Colonic mucosa (tissue), 4 donors: ENCODE results near the gene RUNX2. TPM values are rescaled to one million over a fixed set of nuclear protein-coding genes. Genes with fewer than 3 reads are reported as not detected.

Source experiments
- DNase-seq: peaks from one replicate; pipeline ENCODE4 v3.0.0-alpha.2; 2020
- H3K27ac ChIP-seq: fragments of 200-600 bp; one replicate; pipeline ENCODE4 v1.8.0; 2021
- H3K27me3 ChIP-seq: fragments of 200-600 bp; one replicate; pipeline ENCODE4 v1.8.0; 2021
- H3K36me3 ChIP-seq: fragments of 200-600 bp; one replicate; pipeline ENCODE4 v1.8.0; 2021
- H3K4me1 ChIP-seq: fragments of 200-600 bp; one replicate; pipeline ENCODE4 v1.8.0; 2021; ENCODE audit warnings: mild to moderate bottlenecking
- H3K4me3 ChIP-seq: fragments of 200-600 bp; one replicate; pipeline ENCODE4 v1.8.0; 2021
- H3K9ac ChIP-seq, 2 donors: one replicate each; pipeline ENCODE4 v1.7.0; 2013; ENCODE audit warnings: control low read depth in 2 of 2, low read depth in 2 of 2, low read length in 2 of 2
- H3K9me3 ChIP-seq: fragments of 200-600 bp; one replicate; pipeline ENCODE4 v1.8.0; 2021
- intact Hi-C: fragments of 100-400 bp; cut with DNase I; formaldehyde crosslinking; loops from one replicate; pipeline ENCODE4 v1.14.1; 2022
- total RNA-seq, 2 donors: library from RNA; stranded (reverse); fragmentation: NEBNext Ultra II Directional in 1 of 2; extraction: Animal tissue kit (Norgen Biotek cat#: 25700) in 1 of 2; gene quantifications; one replicate each; pipeline ENCODE4 v1.2.1, GENCODE V29; 2021
- TF ChIP-seq, protein P1 (sequence below): fragments of 200-600 bp; IDR thresholded peaks from one replicate; pipeline ENCODE4 v1.8.0; 2022; ENCODE audit warnings: antibody characterized with exemption, mild to moderate bottlenecking
- donor health status: healthy.
- donor health status: DM: no; HTN: no; CAD: no.
- donor health status: DM: no; HTN: no; CAD: no.

Gene RUNX2
- total RNA-seq, 2 donors from 2014 or later = 1.7 to 2.6 TPM

DNA sequence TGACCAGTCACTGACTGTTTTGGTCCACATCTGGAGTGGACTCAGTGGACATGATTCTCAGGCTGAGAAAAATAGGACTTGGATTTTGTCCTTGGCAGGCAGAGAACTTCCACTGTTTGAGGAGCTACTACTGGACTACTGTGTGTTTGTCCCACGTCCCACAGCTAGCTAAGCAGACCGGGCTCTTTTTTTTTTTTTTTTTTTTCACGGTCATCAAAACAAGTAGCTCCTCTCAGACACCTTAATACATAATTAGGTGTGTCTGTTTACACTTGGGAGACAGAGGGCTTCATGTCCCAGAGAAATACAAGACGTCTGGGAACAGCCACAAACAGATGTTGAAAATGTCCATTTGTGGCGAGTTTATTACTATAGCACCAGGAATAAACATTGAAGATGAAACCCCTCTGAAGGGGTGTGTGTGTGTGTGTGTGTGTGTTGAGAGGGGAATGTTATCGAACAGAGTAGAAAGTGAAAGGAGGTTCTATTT lies 204.6 kb downstream of the RUNX2 start:
- no peaks in the 10 kb centered on the region for H3K36me3 ChIP-seq
- H3K9me3 ChIP-seq = no peaks in the 10 kb centered on the region
- H3K27me3 ChIP-seq = no peaks in the 10 kb centered on the region
- no peak overlapping the region for H3K4me3 ChIP-seq
- no peak for DNase-seq
- H3K4me1 ChIP-seq = no peaks in the 10 kb centered on the region
- intact Hi-C loops = no loop called here
- H3K9ac ChIP-seq = no peak overlapping the region
- H3K27ac ChIP-seq = peak overlapping the region; percentile 13
- TF ChIP-seq, protein P1, sequence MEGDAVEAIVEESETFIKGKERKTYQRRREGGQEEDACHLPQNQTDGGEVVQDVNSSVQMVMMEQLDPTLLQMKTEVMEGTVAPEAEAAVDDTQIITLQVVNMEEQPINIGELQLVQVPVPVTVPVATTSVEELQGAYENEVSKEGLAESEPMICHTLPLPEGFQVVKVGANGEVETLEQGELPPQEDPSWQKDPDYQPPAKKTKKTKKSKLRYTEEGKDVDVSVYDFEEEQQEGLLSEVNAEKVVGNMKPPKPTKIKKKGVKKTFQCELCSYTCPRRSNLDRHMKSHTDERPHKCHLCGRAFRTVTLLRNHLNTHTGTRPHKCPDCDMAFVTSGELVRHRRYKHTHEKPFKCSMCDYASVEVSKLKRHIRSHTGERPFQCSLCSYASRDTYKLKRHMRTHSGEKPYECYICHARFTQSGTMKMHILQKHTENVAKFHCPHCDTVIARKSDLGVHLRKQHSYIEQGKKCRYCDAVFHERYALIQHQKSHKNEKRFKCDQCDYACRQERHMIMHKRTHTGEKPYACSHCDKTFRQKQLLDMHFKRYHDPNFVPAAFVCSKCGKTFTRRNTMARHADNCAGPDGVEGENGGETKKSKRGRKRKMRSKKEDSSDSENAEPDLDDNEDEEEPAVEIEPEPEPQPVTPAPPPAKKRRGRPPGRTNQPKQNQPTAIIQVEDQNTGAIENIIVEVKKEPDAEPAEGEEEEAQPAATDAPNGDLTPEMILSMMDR = no peak

DNA sequence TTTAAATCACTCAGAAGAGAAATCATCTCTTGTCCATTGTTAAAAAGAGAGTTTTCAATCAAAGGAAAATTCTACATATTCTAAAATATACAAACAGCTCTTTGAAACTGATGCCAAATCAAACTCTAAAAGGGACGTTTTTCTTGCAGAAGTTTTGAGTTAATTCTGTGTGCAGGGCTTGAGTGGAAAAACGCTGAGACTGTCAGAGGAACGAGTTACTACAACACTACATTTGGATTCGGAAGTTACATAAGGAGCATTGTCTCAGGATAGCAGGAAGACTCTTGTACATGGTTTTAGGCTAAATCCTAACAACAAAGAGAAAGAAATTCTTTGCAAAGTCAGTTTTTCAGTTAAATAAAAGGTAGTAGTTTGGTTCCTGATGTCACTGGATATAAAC lies 205.3 kb downstream of the RUNX2 start:
- intact Hi-C loops = no loop called here
- Histone ChIP-seq H3K27ac (peak overlapping the region; percentile 13), H3K9ac (no peak overlapping the region), H3K9me3 (no peaks in the 10 kb centered on the region), H3K4me3 (no peak overlapping the region), H3K36me3 (no peaks in the 10 kb centered on the region), H3K27me3 (no peaks in the 10 kb centered on the region), H3K4me1 (no peaks in the 10 kb centered on the region)
- TF ChIP-seq, protein P1 = no peak
- no peak for DNase-seq

- peak; percentile 54 for DNase-seq
- H3K4me3 ChIP-seq = no peak overlapping the region
- no peaks in the 10 kb centered on the region for H3K4me1 ChIP-seq
- H3K27ac ChIP-seq = peak overlapping the region; percentile 50
- H3K9ac ChIP-seq = no peak overlapping the region
- TF ChIP-seq, protein P1 = no peak
- no peaks in the 10 kb centered on the region for H3K36me3 ChIP-seq
- no peaks in the 10 kb centered on the region for H3K27me3 ChIP-seq
- intact Hi-C loops = no loop called here
- no peaks in the 10 kb centered on the region for H3K9me3 ChIP-seq
Measured at GRCh38 chr6:45535933-45536332, 207.8 kb downstream of the RUNX2 start.

DNA sequence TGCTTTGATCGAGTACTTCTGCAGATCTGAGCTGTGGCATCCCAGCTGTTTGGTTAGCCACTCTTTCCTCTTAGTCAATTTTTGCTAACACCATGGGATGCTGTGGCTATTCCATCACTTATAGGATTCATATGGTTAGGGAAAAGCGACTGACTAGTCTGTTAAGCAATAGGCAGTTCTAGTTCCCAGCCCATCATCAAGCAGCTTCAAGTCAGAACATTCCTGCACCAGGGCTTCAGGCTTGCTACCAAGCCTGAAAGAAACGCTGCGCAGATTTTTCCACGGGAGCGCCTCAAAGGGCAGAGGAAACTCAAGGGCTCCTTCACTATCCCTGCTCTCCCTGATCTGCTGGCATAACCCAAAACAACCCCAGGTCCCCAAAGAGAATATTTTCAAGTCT lies 209.4 kb downstream of the RUNX2 start:
- H3K27ac ChIP-seq = no peak overlapping the region
- H3K9ac ChIP-seq = no peak overlapping the region
- no peak for DNase-seq
- H3K4me3 ChIP-seq = no peak overlapping the region
- no peaks in the 10 kb centered on the region for H3K4me1 ChIP-seq
- TF ChIP-seq, protein P1 = no peak
- no peaks in the 10 kb centered on the region for H3K27me3 ChIP-seq
- H3K9me3 ChIP-seq = no peaks in the 10 kb centered on the region
- intact Hi-C loops = no loop called here
- no peaks in the 10 kb centered on the region for H3K36me3 ChIP-seq

DNA sequence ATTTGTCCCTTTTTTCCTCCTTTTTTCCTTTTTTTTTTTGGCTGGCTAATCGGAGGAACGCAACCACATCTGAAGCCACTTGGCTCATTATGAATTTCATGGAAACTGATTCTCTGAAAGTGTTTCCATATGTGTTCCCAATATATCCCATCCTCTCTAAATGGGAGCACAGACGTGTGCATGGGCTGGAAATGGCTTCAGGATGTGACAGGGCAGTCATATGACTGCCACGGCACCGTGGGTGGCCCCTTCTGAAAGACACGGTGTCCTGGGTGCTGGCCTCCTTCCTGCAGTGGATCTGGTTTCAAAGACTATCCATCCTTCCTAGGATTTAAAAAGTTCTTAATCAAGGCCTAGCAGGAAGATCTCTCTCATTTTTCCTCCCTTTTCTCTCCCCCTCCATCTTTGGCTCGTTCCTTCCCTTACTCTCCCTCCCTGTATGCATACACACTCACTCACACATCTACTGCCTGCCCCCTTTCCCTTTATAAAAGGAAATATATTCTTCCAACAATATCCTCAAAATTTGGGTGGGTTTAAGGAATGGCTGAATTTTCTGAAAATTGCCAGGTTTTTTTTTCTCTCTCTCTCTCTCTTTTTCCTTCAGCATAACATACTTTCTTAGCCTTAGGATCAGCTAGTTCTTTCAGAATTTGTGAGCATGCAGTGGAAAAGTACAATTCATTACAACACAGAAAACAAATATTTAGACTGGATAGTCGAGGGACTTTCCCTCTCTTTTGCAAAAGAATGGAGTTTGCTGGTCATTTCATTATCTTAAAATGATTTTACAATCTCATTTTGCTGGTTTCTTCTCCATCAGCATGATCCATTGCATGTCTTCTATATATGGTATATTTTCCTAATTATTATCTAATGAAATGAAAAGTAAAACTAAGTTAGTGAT lies 210.8 kb downstream of the RUNX2 start:
- no peaks in the 10 kb centered on the region for H3K27me3 ChIP-seq
- H3K9me3 ChIP-seq = no peaks in the 10 kb centered on the region
- intact Hi-C loops = no loop called here
- DNase-seq = no peak
- no peak overlapping the region for H3K27ac ChIP-seq
- no peak overlapping the region for H3K9ac ChIP-seq
- no peak overlapping the region for H3K4me3 ChIP-seq
- H3K4me1 ChIP-seq = no peaks in the 10 kb centered on the region
- no peaks in the 10 kb centered on the region for H3K36me3 ChIP-seq
- TF ChIP-seq, protein P1 = no peak
